NOMO-1 treated with dmso at 0.1 percent for 144 hours (cell line): ENCODE data around the gene COX4I1.

Experiments
- DNase-seq: peaks from one replicate; lab custom pipeline; 2025; ENCODE audit not compliant: unreplicated experiment; lab: John Stamatoyannopoulos, UW

COX4I1 gene

DNA sequence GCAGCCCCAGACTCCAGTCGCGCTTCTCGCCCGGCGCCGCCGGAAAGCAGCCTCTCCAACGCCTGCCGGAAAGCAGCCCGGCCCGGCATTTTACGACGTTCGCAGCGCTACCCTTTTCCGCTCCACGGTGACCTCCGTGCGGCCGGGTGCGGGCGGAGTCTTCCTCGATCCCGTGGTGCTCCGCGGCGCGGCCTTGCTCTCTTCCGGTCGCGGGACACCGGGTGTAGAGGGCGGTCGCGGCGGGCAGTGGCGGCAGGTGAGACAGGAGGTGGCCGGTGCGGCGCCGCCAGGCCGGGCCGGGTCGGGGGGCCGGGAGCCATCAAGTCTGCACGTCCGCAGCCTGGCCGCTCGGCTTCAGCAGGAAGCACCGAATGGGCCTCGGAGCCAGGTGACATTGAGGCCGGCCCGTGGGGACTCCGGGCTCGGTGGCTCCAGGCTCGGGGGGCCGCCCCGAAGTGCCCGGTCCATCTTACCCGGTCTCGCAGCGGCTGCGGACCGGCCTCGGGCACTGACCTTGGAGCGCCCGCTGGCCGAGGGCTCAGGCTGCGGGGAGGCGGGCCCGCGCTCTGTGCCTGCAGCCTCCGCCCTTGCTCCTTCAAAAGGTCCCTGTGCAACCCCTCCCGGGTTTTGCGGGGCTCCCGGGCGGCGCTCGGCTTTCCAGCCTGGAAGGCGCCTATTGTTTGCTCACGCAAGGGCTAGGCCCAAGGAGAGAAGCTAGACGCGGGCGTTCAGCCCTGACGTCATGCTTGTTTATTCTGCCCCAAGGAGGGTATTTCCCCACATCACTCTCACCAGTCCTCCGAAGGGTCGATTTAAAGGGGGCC is at the start of gene COX4I1, which contains the start of gene EMC8:
COX4I1 (plus strand) TSS at position 199 of the 824 bp plus-strand sequence. CDS start 1,511 bp downstream, outside the sequence.
EMC8 (minus strand) TSS at position 48 of the 824 bp plus-strand sequence. CDS start 249 bp downstream, outside the sequence.
- DNase-seq: peak; percentile 89

DNA sequence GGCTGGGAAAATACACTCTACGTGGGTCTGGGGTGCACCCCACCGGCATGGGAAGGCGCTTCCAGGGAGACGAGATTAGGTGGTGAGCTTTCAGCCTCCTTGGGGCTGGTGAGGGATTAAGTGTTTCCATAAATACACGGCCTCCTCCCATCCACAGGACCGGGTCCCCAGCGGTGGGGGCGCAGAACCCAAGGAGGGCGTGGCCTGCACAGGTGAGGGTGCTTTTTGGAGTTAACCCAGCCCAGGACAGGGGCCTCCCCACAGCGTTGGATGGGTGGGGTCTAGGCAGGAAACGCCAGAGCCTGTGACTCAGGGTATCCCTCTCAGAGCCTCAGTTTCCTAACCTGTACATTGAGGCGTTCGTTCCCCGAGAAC is 49.7 kb upstream of the COX4I1 start:
- DNase-seq: no peak

DNA sequence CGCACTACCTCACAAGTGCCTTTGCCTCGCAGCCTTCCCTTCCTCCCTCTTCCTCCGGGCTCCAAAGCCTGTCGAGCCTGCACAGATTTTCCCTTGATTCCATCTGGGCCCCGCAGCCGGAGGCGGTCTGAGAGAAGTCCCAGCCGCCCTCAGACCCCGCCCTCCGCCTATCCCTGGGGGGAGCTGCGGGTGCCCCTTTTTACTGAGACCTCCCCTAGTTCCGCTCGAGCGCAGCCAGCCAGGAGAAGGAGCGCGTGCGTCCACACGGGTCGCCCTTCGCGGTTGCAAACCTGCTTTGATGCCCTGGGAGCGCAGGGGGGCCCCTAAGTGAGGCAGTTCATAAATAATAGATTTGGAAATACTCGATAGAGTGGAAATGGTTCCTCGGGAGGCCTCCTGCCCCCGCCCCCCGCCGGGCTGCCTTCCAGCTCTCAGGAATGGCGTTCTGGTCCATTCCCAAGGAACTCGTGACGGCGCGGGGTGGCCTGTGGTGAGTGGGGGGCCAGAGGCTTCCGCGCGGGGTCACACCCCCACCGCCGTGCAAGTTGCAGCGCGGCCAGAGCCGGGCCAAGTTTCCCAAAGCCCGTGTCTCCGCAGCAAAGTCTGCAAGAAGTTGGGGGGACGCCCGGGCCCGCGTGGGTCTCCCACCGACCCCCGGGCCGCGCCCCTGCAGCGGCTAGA is 49.2 kb upstream of the COX4I1 start:
- peak; percentile 87 for DNase-seq

DNA sequence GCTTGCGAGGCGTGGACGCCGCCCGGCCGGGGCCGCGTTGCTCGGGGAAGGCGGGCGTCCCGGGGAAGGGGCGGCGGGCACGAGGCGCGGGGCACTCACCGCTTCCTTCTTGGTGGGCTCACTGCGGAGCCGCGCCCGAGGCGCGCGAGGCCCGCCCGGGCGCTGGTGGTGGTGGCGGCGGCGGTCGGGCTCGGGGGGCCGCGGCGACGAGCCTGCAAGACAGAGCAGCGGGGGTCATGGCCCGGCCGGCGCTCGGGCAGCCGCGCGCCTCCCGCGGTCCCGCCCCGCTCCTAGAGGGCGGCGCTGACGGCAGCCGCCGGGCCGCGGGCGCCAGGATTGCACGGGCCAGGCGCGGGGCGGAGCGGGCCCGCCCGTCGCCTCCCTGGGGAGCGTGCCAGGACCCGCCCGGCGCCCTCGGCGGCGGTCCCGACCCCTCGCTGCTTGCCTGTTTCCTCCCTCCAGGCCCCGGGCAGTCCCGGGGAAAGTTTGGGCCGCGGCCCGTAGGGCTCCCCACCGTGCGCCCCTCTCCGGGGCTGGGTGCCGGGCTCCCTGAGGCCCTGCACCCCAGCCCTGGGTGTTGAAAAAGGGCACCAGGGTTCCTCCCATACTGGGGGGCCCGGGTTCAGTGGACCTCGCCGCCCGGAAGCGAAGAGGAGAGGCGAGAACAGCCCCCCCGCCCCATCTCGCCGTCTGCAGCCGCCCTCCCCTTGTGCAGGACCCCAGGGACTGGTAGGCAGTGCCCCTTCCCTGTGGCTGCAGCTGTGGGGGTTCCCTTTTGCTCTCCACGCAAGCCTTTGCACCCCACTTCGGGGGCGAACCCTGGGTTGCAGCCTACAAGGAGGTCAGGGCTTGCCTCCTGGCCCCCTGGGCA is 48.4 kb upstream of the COX4I1 start, which contains the start of gene C16orf74:
C16orf74 (minus strand) TSS at position 270 of the 871 bp plus-strand sequence. CDS start 15,879 bp downstream, outside the sequence.
- peak; percentile 49 for DNase-seq

DNA sequence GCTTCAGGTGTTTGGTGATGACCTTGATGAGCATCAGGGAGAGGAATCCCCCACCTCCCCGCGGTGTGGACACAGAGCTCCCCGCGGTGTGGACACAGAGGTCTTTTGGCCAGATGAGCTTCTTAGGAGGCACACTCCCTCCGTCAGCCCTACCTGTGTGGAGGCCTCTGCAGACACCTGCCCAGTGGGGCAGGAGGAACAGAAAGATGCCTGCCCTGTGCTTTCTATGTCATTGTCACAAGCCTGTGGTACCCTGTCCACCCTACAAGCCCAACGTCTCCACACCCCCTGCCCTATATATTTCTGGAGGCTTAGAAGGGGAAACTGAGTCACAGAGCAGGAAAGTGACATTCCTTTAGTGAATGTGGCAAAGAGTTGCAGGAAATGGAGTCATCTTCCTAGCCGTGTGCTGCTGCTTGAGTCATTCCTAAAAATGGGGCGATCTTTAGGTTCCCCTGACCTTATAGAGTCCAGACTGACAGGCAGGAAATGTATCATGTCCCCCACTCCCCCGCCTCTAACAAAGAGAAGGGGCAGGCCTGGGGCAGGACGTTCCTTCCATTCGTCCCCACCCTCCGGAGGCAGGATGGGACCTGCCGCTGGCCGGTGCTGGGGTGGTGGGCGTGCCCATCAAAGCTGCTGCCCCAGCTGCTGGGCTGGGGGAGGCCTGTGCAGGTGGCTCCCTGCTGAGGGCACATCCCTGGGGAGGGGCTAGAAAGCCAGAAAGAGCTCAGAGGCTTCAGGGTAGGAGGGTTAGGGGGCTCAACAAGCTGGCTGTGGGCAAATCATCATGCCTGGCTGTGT is 47.6 kb upstream of the COX4I1 start:
- DNase-seq: no peak

DNA sequence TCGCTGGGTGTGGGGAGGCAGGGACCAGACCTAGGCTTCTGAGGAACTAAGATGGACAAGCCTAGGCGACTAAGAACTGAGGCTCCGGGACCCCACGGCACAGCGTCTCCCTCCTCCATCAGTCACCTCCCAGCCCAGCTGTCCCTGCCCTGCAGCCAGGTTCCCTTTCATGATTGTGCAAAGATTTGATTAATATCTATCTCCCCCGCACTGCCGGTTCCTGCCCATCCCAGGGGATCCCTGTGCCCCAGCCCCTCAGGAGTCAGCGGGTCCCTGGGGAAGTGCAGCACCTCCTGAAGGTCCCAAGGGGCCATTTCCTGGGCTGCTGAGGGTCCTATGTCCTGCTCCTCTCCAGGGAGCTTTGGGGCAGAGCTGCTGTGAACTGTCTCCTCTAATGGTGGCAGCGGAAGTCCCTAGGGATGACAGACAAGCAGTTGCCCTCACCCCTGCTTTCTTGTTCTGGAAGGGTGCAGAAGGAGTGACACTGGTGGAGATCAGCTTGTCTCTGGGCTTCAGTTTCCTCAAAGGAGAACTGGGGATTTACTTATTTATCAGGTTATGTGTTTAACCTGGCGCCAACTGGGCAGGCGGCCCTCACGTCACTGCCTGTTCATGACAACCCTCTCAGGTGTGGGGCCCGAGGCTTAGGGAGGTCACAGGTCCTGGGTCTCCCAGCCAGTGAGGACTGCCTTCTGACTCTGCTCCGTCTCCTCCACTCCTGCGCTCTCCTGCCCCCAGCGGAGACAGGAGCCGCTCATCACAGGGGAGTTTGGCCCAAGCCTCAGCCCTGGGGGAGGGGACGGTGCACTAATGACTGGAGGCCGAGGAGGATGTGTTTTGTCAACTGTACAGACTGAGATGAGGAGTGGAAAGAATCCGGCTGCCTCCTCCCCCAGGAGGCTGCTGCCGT is 46.7 kb upstream of the COX4I1 start:
- DNase-seq: no peak

DNA sequence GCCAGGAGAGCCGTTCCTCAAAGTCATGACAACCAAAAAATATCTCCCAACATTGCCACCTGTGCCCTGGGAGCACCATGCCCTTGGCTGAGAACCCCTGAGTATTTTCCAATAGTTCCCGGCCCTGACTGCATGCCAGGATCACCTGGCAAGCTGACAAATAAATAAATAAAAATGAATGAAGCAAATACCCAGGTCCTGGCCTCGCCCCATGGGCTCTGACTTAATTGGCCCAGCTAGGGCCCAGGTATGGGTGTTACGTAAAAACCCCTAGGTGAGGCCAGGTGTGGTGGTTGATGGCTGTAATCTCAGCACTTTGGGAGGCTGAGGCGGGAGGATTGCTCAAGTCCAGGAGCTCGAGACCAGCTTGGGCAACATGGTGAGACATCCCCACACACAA is 45.9 kb upstream of the COX4I1 start:
- no peak for DNase-seq

DNA sequence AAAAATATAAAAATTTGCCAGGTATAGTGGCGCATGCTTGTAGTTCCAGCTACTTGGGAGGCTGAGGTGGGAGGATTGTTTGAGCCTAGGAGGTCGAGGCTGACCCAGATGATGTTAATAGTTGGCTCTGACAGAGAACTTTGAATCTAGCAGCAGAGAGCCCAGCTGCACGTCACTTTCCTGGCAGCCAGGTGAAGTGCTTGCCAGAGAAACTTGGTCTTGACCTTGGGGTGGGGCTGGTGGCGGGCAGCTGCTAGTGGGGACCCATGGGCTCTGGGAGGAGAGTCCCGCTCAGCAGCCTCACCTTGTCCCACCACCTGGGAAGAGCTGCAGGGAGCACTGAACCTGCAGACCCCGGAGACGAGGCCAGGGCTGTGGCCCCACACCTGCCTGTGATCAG is 45.5 kb upstream of the COX4I1 start:
- DNase-seq: no peak

DNA sequence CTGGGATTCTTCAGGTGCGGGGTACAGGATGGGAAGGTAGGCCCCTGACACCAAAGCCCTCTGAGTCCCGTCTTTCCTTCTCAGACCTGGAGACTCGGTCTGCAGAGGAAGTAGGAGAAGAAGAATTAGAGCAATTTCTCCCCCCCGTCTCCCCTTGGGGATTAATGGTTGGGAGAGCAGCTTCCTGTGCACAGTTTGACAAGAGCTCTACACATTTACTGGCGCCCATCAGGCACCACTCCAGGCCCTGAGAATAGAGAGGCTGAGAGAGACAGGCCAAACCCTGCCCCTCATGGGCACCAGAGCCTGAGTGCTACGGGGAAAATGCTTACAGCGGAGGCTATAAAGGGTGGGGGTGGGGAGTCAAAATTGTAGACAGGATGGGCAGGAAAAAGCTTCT is 45.1 kb upstream of the COX4I1 start:
- no peak for DNase-seq

DNA sequence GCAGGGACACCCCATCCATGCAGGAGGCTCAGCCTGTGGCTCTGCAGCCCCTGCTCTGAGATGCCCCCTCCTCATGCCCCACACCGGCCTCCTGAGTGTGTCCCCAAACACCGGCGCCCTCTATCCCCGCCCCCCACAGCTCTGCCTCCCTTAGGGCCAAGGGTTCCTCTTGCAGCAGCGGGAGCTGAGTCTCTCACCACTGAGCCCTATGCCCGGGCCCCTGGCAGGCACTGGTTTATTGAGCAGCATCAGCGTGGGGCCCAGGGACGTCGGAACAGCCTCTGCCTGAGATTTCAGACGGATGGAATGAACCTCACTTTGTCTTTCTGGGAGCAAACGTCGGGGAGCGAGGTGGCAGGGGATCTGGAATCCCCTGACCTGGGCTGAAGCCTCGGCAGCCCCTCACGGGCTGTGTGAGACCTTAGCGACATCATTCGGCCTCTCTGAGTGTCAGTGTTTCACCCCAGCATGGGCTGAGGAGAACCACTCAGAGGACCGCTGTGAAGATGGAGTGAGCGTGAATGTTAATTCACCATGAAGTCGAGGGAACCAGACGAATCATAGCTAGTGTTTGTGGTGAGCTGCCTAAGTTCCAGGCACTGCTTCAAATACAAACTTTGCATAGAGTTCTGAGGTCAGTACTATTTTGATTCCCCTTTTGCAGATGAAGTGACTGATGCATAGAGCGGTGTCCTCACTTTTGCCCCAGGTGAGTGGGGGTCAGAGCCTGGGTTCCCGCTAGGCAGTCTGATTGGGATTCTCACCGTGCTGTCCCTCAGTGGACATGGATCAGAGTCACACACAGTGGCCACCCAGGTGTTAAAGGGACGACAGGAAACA is 43.3 kb upstream of the COX4I1 start:
- no peak for DNase-seq

DNA sequence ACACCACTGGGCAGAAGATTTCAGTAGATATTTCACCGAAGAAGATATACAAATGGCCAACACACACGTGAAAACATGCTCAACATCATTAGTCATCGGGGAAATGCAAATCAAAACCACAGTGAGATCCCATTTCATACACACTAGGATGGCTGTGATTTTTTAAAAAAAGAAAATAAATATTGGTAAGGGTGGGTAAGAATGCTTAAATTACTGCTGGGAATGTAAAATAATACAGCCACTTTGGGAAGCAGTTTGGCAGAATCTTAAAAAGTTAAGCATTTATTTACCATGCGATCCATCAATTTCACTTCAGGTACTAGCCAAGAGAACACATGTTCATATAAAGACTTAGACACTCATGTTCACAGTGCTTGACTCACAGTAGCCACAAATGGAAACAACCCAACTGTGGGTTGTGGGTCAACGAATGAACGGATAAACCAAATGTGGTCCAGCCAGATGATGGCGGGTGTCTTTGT is 42.1 kb upstream of the COX4I1 start:
- DNase-seq: no peak

DNA sequence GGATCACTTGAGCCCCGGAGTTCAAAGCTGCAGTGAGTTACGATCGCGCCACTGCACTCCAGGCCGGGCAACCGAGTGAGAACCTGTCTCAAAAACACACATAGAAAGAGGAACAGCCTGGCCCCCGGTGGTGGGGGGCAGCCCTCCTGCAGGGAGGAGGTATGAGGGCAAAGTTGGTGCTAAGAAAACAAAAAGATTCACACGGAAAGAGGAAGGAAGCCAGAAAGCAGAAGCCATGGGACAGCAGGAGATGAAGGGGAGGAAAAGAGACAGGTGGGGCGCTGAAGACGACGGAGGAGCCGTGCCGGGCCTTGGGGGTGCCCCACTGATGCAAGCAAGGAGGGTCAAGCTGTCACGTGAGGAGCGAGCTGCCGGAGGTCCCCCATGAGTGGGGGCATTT is 40.4 kb upstream of the COX4I1 start:
- DNase-seq: peak; percentile 92

DNA sequence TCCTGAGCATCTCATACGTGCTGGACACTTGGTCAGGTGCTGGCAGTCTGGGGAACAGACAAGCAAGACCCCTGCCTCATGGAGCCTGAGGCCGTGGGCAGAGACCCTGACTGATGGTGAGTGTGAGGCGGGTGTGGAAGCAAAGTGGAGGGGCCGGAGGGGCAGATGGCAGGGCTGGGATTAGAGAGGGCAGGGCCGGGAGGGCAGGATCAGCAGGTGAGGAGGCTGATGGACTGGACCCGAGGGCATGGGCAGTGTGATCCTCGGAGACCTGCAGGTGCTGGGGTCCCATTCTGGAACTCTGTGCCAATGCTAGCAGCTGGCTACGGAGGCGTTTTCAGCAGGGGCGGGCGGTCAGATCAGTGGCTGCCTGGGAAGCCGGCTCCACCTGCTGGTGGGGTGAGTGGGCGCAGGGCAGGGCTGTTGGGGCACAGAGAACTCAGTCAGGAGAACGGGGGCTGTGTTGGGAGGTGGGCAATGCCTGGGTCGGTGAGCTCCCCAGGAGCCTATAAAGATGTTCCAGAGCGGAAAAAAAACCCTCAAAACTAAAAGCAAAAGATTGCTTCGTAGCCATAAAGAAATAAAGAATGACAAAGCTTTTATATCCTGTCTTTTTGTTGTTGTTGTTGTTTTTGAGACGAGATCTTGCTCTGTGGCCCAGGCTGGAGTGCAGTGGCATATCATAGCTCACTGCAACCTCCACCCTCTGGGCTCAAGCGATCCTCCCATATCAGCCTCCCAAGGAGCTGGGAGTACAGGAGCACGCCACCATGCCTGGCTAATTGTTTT is 39.7 kb upstream of the COX4I1 start:
- DNase-seq: peak; percentile 55

DNA sequence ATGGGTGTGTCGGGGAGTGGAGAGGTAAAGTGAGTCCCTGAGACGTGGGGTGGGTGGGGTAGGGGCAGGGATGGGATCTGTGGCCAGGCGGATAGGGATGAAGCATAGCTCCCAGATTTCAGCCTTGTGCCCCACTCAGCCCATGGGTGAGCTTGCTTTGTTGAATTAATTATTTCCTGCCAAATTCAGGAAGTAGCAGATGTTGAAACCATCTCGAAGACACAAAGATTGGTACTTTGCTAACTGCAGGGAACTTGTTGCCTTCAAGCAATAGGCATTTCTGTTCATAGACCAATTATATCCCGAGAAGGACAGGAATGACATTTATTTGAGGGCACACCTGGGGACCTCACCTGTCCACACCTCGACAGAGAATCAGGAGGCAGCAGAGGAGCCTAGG is 37.6 kb upstream of the COX4I1 start:
- DNase-seq: peak; percentile 55

DNA sequence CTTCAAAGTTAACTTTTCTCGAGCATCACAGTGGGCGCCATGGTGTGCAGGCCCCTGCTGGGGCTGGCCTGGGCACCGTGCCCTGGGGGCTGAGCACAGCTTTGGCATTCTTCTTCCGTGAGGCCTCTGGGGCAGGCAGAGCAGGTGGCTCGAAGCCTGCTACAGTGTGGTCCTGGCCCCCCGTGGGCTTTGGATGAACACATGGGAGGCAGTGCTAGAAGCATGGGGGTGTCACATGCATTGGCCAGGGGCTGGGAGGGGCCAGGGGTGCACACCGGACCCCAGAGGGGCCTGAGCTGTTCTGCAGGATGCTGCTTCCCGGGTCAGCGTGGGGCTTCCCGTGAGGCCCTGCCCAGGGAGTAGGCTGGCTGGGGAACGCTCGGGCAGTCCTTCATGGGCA is 36.5 kb upstream of the COX4I1 start:
- no peak for DNase-seq

DNA sequence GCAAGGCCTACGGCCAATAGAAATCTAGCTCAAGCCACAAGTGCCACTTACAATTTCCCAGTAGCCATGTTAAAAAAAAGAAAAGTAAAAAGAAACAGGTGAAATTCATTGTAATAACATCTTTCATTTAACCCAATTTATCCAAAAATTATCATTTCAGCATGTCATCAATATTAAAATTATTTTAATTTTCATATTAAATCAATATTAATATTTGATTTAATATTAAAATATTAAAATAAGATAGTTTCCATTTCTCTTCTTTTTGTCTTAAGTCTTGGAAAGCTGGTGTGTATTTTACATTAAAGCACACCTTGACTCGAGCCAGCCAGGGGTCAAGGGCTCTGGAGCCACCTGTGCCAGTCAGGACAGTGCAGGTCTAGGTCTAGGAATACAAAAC is 35.9 kb upstream of the COX4I1 start:
- DNase-seq: no peak

DNA sequence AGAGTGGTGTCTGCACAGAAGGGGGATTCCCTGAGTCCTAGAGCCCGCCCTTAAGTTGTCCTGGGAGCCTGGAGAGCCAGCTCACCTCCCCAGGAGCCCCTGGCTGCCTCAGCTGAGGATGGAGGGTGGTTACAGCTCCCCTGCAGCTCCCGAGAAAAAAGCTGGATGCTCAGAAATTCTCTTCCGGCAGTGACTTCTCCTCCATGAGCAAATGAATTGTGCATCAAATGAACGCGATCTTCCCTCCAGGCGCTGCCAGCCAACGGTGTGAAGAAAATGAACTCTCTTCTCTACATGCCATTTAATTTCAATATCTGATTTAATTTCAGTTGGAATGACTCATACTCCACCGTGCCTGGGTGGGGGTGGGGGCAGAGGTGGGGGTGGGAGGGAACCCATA is 34.3 kb upstream of the COX4I1 start:
- no peak for DNase-seq

DNA sequence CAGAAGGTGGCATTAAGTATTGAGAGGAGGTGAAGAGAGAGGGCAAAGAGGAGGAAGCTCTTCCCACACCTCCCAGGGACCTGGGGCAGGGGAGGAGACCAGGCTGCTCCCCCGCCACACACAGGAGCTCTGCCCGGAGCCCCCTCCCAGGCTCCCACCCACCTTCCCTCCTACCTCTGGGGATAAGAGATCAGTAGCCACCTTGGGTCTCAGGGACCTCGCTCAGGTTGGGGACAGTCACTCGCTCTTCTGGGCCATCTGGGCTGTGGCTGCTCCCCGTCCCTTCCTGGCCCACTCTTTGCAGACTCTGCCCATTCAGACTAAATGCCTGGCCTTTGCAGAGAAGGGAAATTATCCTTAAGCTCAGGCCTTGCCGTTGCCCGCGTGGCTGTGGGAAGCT is 33.7 kb upstream of the COX4I1 start:
- DNase-seq: no peak
